ENCODE data around the gene CCDC68.

CCDC68 gene

DNA sequence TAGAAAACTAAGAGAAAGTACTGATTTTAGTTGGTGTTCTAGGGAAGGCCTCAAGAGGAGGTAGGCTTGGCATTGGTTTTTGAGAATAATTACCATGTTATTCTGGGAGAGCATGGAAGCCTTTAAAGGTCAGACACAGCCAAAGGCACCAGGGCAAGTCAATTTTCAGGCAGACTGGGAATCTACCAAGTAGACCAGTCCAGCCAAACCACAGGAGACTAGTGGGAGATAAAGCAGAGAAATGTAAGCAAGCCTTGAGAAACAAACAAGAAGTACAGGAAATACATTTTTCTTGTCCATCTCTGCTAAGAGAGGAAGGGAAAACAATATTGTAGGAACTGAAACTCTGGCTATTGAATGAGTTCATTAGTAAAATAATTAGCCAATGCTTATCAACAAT lies 5.5 kb upstream of the CCDC68 start:
- no peak for DNase-seq (ENCODE audit: low read depth in 1 of 2, low spot score in 1 of 2)
- Histone ChIP-seq H3K4me3 (replicated peaks; ENCODE audit: insufficient read depth, low read length) (no peak overlapping the region), H3K27ac (replicated peaks) (no peak overlapping the region), H3K27me3 (ENCODE audit: insufficient read depth, poor library complexity, severe bottlenecking) (peaks cover 10% of the 10 kb centered on the region)
- TF ChIP-seq POLR2AphosphoS5 (IDR thresholded peaks at IDR 0.05; ENCODE audit: low read depth) (no peak), SPI1 (IDR thresholded peaks at IDR 0.05; ENCODE audit: borderline replicate concordance, low read depth) (no peak), GABPA (IDR thresholded peaks at IDR 0.05; ENCODE audit: low read depth) (no peak)
- TF ChIP-seq, protein P1, sequence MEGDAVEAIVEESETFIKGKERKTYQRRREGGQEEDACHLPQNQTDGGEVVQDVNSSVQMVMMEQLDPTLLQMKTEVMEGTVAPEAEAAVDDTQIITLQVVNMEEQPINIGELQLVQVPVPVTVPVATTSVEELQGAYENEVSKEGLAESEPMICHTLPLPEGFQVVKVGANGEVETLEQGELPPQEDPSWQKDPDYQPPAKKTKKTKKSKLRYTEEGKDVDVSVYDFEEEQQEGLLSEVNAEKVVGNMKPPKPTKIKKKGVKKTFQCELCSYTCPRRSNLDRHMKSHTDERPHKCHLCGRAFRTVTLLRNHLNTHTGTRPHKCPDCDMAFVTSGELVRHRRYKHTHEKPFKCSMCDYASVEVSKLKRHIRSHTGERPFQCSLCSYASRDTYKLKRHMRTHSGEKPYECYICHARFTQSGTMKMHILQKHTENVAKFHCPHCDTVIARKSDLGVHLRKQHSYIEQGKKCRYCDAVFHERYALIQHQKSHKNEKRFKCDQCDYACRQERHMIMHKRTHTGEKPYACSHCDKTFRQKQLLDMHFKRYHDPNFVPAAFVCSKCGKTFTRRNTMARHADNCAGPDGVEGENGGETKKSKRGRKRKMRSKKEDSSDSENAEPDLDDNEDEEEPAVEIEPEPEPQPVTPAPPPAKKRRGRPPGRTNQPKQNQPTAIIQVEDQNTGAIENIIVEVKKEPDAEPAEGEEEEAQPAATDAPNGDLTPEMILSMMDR (IDR thresholded peaks at IDR 0.05; ENCODE audit: insufficient read depth, low read length): no peak
- TF ChIP-seq, protein P2, sequence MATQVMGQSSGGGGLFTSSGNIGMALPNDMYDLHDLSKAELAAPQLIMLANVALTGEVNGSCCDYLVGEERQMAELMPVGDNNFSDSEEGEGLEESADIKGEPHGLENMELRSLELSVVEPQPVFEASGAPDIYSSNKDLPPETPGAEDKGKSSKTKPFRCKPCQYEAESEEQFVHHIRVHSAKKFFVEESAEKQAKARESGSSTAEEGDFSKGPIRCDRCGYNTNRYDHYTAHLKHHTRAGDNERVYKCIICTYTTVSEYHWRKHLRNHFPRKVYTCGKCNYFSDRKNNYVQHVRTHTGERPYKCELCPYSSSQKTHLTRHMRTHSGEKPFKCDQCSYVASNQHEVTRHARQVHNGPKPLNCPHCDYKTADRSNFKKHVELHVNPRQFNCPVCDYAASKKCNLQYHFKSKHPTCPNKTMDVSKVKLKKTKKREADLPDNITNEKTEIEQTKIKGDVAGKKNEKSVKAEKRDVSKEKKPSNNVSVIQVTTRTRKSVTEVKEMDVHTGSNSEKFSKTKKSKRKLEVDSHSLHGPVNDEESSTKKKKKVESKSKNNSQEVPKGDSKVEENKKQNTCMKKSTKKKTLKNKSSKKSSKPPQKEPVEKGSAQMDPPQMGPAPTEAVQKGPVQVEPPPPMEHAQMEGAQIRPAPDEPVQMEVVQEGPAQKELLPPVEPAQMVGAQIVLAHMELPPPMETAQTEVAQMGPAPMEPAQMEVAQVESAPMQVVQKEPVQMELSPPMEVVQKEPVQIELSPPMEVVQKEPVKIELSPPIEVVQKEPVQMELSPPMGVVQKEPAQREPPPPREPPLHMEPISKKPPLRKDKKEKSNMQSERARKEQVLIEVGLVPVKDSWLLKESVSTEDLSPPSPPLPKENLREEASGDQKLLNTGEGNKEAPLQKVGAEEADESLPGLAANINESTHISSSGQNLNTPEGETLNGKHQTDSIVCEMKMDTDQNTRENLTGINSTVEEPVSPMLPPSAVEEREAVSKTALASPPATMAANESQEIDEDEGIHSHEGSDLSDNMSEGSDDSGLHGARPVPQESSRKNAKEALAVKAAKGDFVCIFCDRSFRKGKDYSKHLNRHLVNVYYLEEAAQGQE (IDR thresholded peaks at IDR 0.05; ENCODE audit: insufficient replicate concordance, low read depth): no peak

DNA sequence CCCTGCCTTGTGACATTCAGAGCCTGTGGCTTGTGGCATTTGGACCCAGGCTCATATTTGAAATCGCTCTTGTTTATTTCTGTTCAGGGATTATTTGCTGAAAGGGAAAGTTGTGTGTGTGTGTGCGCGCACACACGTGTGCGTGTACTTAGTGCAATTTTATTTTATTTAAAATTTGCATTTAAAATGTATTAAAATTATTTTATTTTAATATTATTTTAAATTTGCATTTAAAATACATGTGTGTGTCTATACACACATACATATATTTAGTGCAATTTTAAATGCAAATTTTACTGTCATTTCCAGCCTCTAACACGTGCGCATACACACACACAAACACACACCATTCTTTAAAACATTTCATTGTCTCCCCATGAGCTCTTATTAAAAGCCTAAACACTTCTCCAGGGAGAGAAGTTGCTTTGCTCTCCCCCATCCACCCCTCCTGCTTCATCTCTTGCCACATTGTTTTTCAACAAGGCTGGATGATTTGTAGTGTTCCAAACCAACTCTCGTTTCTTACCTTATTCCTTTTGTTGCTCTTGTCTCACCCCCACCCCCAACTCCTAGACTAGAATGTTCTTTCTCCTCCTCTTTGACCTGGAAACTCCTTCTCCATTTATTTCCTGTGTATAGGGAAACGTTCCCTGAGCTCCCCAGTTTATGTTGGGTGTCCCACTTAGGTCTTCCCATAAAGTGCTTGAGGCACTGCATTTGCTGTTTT lies 3.8 kb upstream of the CCDC68 start:
- peaks cover 23% of the 10 kb centered on the region for H3K27me3 ChIP-seq (ENCODE audit: insufficient read depth, poor library complexity, severe bottlenecking)
- TF ChIP-seq GABPA (IDR thresholded peaks at IDR 0.05; ENCODE audit: low read depth) (no peak), POLR2AphosphoS5 (IDR thresholded peaks at IDR 0.05; ENCODE audit: low read depth) (no peak), SPI1 (IDR thresholded peaks at IDR 0.05; ENCODE audit: borderline replicate concordance, low read depth) (no peak)
- TF ChIP-seq, protein P1 (IDR thresholded peaks at IDR 0.05; ENCODE audit: insufficient read depth, low read length): no peak
- TF ChIP-seq, protein P2 (IDR thresholded peaks at IDR 0.05; ENCODE audit: insufficient replicate concordance, low read depth): no peak
- no peak overlapping the region for H3K27ac ChIP-seq (replicated peaks)
- no peak overlapping the region for H3K4me3 ChIP-seq (replicated peaks; ENCODE audit: insufficient read depth, low read length)
- DNase-seq (ENCODE audit: low read depth in 1 of 2, low spot score in 1 of 2): no peak

DNA sequence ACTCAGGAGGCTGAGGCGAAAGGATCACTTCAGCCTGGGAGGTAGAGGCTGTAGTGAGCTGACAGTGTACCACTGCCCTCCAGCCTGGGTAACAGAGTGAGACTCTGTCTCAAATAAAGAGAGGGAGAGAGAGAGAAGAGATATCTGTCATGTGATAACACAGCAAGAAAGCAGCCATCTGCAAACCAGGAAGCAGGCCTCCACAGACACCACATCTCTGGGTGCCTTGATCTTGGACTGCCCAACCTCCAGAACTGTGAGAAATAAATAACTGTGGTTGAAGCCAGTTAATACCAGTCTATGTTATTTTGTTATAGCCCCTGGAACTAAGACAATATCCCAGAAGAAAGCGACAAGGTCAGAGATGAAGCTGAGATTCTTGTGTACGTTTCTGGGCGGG lies 2.6 kb upstream of the CCDC68 start:
- peaks cover 34% of the 10 kb centered on the region for H3K27me3 ChIP-seq (ENCODE audit: insufficient read depth, poor library complexity, severe bottlenecking)
- no peak overlapping the region for H3K4me3 ChIP-seq (replicated peaks; ENCODE audit: insufficient read depth, low read length)
- H3K27ac ChIP-seq (replicated peaks): no peak overlapping the region
- TF ChIP-seq, protein P2 (IDR thresholded peaks at IDR 0.05; ENCODE audit: insufficient replicate concordance, low read depth): no peak
- no peak for TF ChIP-seq SPI1 (IDR thresholded peaks at IDR 0.05; ENCODE audit: borderline replicate concordance, low read depth)
- TF ChIP-seq, protein P1 (IDR thresholded peaks at IDR 0.05; ENCODE audit: insufficient read depth, low read length): no peak
- TF ChIP-seq POLR2AphosphoS5 (IDR thresholded peaks at IDR 0.05; ENCODE audit: low read depth): no peak
- no peak for TF ChIP-seq GABPA (IDR thresholded peaks at IDR 0.05; ENCODE audit: low read depth)
- no peak for DNase-seq (ENCODE audit: low read depth in 1 of 2, low spot score in 1 of 2)

Measured in HL-60 (cell line).